ENCODE data around the gene HEY2.

The HEY2 gene

GRCh38 chr6:125747589-125748405 is 1.6 kb upstream of the HEY2 start:
- DNase-seq (peak in 2 of 3 experiments; percentile 17 to 23), ATAC-seq (replicated peaks) (peak; percentile 2)
- Mint-ChIP-seq H3K27me3 (peaks cover 23 to 25% of the 10 kb centered on the region in 2 donors), H3K9me3 (no peaks in the 10 kb centered on the region), H3K4me3 (peak overlapping the region; percentile 87), H3K27ac (peak overlapping the region in 1 of 2 donors; percentile 82), H3K4me1 (ENCODE audit: low read depth in 2 of 2) (peaks cover 21 to 39% of the 10 kb centered on the region in 2 donors), H3K36me3 (ENCODE audit: insufficient read depth) (no peaks in the 10 kb centered on the region)

- Mint-ChIP-seq H3K36me3 (ENCODE audit: insufficient read depth) (no peaks in the 10 kb centered on the region), H3K27me3 (peaks cover 23 to 24% of the 10 kb centered on the region in 2 donors), H3K9me3 (no peaks in the 10 kb centered on the region), H3K27ac (peak overlapping the region; percentile 38 to 67), H3K4me3 (peak overlapping the region; percentile 87), H3K4me1 (ENCODE audit: low read depth in 2 of 2) (peaks cover 21 to 39% of the 10 kb centered on the region in 2 donors)
- ATAC-seq (replicated peaks) (no peak), DNase-seq (peak in 1 of 3 experiments; percentile 14)
Observed at GRCh38 chr6:125748406-125749172, 843 bp upstream of the HEY2 start.

GRCh38 chr6:125749865-125750691 is 646 bp downstream of the HEY2 start:
- DNase-seq (no peak), ATAC-seq (replicated peaks) (no peak)
- Mint-ChIP-seq H3K4me1 (ENCODE audit: low read depth in 2 of 2) (peaks cover 21 to 39% of the 10 kb centered on the region in 2 donors), H3K27ac (peak overlapping the region; percentile 65 to 67), H3K9me3 (no peaks in the 10 kb centered on the region), H3K4me3 (peak overlapping the region; percentile 87), H3K36me3 (ENCODE audit: insufficient read depth) (no peaks in the 10 kb centered on the region), H3K27me3 (peaks cover 23 to 25% of the 10 kb centered on the region in 2 donors)

GRCh38 chr6:125750692-125751333 is 1.4 kb downstream of the HEY2 start:
- Mint-ChIP-seq H3K27ac (no peak overlapping the region), H3K9me3 (no peaks in the 10 kb centered on the region), H3K36me3 (ENCODE audit: insufficient read depth) (no peaks in the 10 kb centered on the region), H3K27me3 (peaks cover 23 to 30% of the 10 kb centered on the region in 2 donors), H3K4me1 (ENCODE audit: low read depth in 2 of 2) (peaks cover 21 to 39% of the 10 kb centered on the region in 2 donors), H3K4me3 (peak overlapping the region; percentile 87)
- ATAC-seq (replicated peaks) = no peak
- no peak for DNase-seq

GRCh38 chr6:125751334-125751916 is 2.0 kb downstream of the HEY2 start:
- Mint-ChIP-seq H3K27ac (no peak overlapping the region), H3K27me3 (peaks cover 17 to 23% of the 10 kb centered on the region in 2 donors), H3K36me3 (ENCODE audit: insufficient read depth) (no peaks in the 10 kb centered on the region), H3K9me3 (no peaks in the 10 kb centered on the region), H3K4me3 (peak overlapping the region in 1 of 2 donors; percentile 4), H3K4me1 (ENCODE audit: low read depth in 2 of 2) (peaks cover 18 to 34% of the 10 kb centered on the region in 2 donors)
- DNase-seq = no peak
- no peak for ATAC-seq (replicated peaks)

- Mint-ChIP-seq H3K9me3 (no peaks in the 10 kb centered on the region), H3K4me3 (no peak overlapping the region), H3K36me3 (ENCODE audit: insufficient read depth) (no peaks in the 10 kb centered on the region), H3K27me3 (peaks cover 9 to 17% of the 10 kb centered on the region in 2 donors), H3K4me1 (ENCODE audit: low read depth in 2 of 2) (peaks cover 11 to 25% of the 10 kb centered on the region in 2 donors), H3K27ac (no peak overlapping the region)
- ATAC-seq (replicated peaks) (no peak), DNase-seq (no peak)
Observed at GRCh38 chr6:125752773-125753172, 3.3 kb downstream of the HEY2 start.

- no peak overlapping the region for H3K4me3 Mint-ChIP-seq
- H3K27me3 Mint-ChIP-seq = peaks cover 9 to 17% of the 10 kb centered on the region in 2 donors
- no peak for ATAC-seq (replicated peaks)
- H3K9me3 Mint-ChIP-seq = no peaks in the 10 kb centered on the region
- peaks cover 11 to 20% of the 10 kb centered on the region in 2 donors for H3K4me1 Mint-ChIP-seq (ENCODE audit: low read depth in 2 of 2)
- DNase-seq = no peak
- no peaks in the 10 kb centered on the region for H3K36me3 Mint-ChIP-seq (ENCODE audit: insufficient read depth)
- H3K27ac Mint-ChIP-seq = no peak overlapping the region
Observed at GRCh38 chr6:125753218-125753936, 3.9 kb downstream of the HEY2 start.

- Mint-ChIP-seq H3K4me3 (no peak overlapping the region), H3K36me3 (ENCODE audit: insufficient read depth) (no peaks in the 10 kb centered on the region), H3K4me1 (ENCODE audit: low read depth in 2 of 2) (peaks cover 11 to 15% of the 10 kb centered on the region in 2 donors), H3K27me3 (peaks cover 11 to 19% of the 10 kb centered on the region in 2 donors), H3K27ac (no peak overlapping the region), H3K9me3 (no peaks in the 10 kb centered on the region)
- no peak for ATAC-seq (replicated peaks)
- no peak for DNase-seq
Observed at GRCh38 chr6:125753937-125754259, 4.5 kb downstream of the HEY2 start.

- no peaks in the 10 kb centered on the region for H3K36me3 Mint-ChIP-seq (ENCODE audit: insufficient read depth)
- H3K27me3 Mint-ChIP-seq = peaks cover 17 to 25% of the 10 kb centered on the region in 2 donors
Observed at GRCh38 chr6:125754566-125754965, 5.1 kb downstream of the HEY2 start.

GRCh38 chr6:125759184-125759902 is 9.9 kb downstream of the HEY2 start:
- Mint-ChIP-seq H3K4me1 (ENCODE audit: low read depth in 2 of 2) (no peaks in the 10 kb centered on the region), H3K4me3 (no peak overlapping the region), H3K36me3 (ENCODE audit: insufficient read depth) (no peaks in the 10 kb centered on the region), H3K27me3 (peaks cover 34 to 45% of the 10 kb centered on the region in 2 donors), H3K9me3 (no peaks in the 10 kb centered on the region), H3K27ac (no peak overlapping the region)
- DNase-seq = no peak
- no peak for ATAC-seq (replicated peaks)

More at GRCh38 chr6:125754566-125754965, 5.1 kb downstream of the HEY2 start:
- Mint-ChIP-seq H3K9me3 (no peaks in the 10 kb centered on the region), H3K27ac (no peak overlapping the region), H3K4me3 (no peak overlapping the region), H3K4me1 (ENCODE audit: low read depth in 2 of 2) (peaks cover 11 to 15% of the 10 kb centered on the region in 2 donors)
- DNase-seq (no peak), ATAC-seq (replicated peaks) (no peak)

GRCh38 chr6:125759959-125760457 is 10.6 kb downstream of the HEY2 start:
- Mint-ChIP-seq H3K27me3 (peaks cover 38 to 51% of the 10 kb centered on the region in 2 donors), H3K9me3 (no peaks in the 10 kb centered on the region), H3K27ac (no peak overlapping the region), H3K4me3 (no peak overlapping the region), H3K36me3 (ENCODE audit: insufficient read depth) (no peaks in the 10 kb centered on the region), H3K4me1 (ENCODE audit: low read depth in 2 of 2) (no peaks in the 10 kb centered on the region)
- no peak for ATAC-seq (replicated peaks)
- no peak for DNase-seq
